ENCODE results near the gene GULP1.

GULP1 gene

DNA sequence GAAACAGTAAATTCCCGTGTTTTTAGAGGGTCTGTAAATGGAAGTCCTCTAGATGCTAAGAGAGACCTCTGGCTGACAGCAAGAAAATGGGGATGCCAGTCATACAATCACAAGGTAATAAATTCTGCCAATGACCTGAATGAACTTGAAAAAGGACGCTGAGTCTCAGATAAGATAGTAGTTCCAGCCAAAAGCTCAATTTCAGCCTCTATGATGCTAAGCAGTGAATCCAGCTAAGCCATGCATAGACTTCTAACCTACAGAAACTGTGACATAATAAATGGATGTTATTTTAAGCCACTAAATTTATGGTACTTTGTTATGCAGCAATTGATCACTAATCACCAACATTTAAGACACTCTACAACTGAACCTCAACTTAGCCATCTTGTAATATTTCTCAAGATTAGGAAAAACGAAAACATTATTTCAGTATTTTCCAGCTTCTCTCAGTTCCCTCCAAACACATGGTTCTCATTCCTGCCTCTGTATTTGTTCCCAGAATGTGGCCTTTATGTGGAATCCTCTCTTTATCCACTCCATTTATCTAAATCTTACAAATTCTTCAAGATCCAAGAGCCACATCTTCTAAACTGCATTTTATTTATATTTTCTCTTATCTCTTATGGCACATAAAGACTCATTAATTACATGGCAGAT is 331.1 kb downstream of the GULP1 start:
- intact Hi-C loops (cut with DNase I; ENCODE audit: low total_unique reads): no loop called here
- TF ChIP-seq, protein P1, sequence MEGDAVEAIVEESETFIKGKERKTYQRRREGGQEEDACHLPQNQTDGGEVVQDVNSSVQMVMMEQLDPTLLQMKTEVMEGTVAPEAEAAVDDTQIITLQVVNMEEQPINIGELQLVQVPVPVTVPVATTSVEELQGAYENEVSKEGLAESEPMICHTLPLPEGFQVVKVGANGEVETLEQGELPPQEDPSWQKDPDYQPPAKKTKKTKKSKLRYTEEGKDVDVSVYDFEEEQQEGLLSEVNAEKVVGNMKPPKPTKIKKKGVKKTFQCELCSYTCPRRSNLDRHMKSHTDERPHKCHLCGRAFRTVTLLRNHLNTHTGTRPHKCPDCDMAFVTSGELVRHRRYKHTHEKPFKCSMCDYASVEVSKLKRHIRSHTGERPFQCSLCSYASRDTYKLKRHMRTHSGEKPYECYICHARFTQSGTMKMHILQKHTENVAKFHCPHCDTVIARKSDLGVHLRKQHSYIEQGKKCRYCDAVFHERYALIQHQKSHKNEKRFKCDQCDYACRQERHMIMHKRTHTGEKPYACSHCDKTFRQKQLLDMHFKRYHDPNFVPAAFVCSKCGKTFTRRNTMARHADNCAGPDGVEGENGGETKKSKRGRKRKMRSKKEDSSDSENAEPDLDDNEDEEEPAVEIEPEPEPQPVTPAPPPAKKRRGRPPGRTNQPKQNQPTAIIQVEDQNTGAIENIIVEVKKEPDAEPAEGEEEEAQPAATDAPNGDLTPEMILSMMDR (IDR thresholded peaks at IDR 0.05): no peak
- H3K9me3 ChIP-seq: no peaks in the 10 kb centered on the region
- no peaks in the 10 kb centered on the region for H3K27me3 ChIP-seq
- H3K36me3 ChIP-seq: no peaks in the 10 kb centered on the region
- H3K4me3 ChIP-seq: no peak overlapping the region
- no peak for DNase-seq
- H3K27ac ChIP-seq: no peak overlapping the region
- no peaks in the 10 kb centered on the region for H3K4me1 ChIP-seq

DNA sequence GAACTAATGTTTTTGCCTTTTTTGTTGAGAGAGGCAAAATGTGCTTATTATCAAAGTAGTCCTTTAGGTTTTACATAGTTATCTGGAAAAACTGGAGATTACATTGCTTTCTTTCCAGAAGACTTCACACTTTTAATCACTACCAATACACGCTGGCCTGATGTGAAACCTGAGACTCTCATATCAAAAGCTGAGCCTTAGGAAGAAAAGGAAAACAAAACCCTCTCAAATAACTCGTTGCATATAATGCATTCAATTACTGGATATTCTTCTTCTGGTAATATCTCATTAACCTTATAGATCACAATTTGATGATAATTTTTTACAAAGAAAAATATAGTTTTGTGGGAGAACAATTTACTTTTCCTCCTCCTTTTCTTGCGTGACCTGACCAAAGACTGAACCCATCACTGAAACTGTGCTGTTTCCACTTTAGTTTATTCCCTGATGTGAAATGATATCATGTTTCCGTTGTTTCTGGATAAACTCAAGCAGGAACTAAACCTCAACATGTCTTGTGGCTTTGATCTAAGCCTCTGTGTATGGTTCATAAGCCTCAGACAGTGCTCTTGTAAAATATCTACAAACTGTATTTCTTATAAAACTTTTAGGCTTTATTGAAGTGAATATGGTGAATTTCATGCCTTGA is 332.4 kb downstream of the GULP1 start:
- DNase-seq: no peak
- TF ChIP-seq, protein P1 (IDR thresholded peaks at IDR 0.05): no peak
- Histone ChIP-seq H3K27ac (no peak overlapping the region), H3K4me1 (peaks cover 0 to 11% (median 2%) of the 10 kb centered on the region in 4 donors), H3K27me3 (no peaks in the 10 kb centered on the region), H3K4me3 (no peak overlapping the region), H3K9me3 (no peaks in the 10 kb centered on the region), H3K36me3 (no peaks in the 10 kb centered on the region)
- intact Hi-C loops (cut with DNase I; ENCODE audit: low total_unique reads): no loop called here

DNA sequence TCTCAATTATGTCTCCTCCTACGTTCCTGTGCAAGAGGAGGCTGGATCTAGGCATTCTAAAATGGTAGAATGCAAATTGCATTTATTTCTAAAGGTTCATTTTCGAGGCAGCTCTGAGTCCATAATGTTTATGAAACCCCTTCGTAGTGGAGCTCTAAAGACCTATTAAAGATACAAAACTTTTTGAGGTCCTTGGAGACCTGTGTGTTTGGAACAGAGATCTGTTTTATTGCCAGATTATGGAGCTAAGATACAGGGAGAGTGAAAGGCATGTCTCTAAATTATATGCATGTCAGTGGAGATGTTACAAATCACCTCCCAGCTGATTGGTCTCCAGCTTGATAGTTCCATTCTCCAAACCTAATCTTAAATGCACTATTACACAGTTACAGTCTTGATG is 335.8 kb downstream of the GULP1 start:
- intact Hi-C loops (cut with DNase I; ENCODE audit: low total_unique reads): no loop called here
- TF ChIP-seq, protein P1 (IDR thresholded peaks at IDR 0.05): no peak

DNA sequence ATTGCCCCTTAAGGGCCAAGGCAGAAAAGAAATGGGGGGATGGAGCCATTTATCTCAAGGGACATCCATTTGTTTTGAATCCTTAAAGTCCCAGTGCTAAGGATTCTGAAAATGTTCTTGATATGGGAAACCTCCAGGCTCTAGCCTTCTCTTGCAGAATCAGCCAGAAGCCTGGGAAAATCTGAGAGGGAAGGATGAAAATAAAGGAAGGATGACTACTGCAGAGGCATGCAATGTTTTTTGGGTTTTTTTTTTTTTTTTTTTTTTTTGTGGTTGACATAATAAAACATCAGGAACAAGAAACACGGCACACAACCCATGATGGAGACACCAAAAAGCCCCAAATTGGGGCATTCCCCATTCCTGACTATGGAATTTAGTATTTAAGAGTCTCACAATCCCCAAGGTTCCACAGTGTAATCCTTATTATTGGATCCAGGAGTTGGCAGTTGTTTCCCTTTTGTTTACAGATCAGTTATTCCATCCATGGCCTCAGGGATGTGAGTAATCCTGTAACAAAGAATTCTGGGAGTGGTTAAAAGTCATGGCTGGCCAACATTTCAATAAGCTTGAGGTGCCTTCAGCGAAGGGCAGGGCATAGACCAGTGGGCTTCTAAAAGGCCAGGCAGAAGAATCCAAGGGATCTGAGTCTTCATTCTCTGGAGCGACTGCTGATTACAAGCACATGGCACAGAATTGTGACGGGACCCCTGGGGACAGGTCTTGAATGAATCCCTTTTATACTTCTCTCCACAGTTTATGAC is 337.5 kb downstream of the GULP1 start:
- peak overlapping the region; percentile 34 to 73 for H3K27ac ChIP-seq
- H3K4me1 ChIP-seq: peaks cover 0 to 28% (median 18%) of the 10 kb centered on the region in 4 donors
- TF ChIP-seq, protein P1 (IDR thresholded peaks at IDR 0.05): no peak
- no peaks in the 10 kb centered on the region for H3K36me3 ChIP-seq
- DNase-seq: no peak
- intact Hi-C loops (cut with DNase I; ENCODE audit: low total_unique reads): no loop called here
- H3K27me3 ChIP-seq: no peaks in the 10 kb centered on the region
- H3K4me3 ChIP-seq: no peak overlapping the region
- no peaks in the 10 kb centered on the region for H3K9me3 ChIP-seq

More for the DNA sequence above, 335.8 kb downstream of the GULP1 start:
- H3K4me1 ChIP-seq: peaks cover 0 to 28% (median 18%) of the 10 kb centered on the region in 4 donors
- no peak for DNase-seq
- no peak overlapping the region for H3K4me3 ChIP-seq
- no peaks in the 10 kb centered on the region for H3K9me3 ChIP-seq
- H3K36me3 ChIP-seq: no peaks in the 10 kb centered on the region
- H3K27ac ChIP-seq: no peak overlapping the region
- H3K27me3 ChIP-seq: no peaks in the 10 kb centered on the region

DNA sequence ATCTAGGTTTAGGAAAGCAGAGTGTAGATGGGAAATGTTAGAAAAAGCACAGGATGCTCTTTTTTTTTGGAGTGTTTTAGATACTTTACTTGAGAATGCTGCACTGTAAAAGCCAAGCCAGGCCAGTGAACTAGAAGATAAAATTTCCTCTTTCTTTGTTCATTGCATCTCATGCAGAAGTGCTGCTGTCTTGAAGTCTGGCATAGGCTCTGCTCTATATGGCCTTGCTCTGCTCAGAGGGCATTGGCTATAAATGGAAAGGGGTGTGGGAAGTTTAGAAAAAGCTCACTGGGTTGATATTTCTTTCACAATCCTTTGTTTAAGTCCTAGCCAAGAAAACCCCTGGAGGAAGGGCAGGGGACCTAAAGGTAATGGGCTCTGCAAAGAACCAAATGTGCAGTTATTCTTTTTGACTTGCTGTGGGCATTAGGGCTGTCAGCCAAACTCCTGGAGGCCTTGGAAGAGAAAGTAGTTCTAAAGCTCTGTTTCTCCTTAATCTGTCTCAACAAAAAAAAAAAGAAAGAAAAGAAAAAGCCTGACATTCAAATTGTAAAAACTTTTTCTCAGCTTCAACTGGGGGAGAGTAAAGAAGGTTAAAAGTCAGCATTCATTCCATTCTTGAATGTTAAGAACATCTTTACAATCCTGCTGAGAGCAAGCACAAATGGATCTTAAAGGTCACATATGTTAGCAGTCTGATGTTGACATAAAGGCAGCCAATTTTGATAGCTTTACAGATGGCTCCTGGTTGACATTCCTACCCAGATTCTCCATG is 338.3 kb downstream of the GULP1 start:
- Histone ChIP-seq H3K27ac (peak overlapping the region; percentile 34 to 73), H3K4me1 (peaks cover 0 to 36% (median 18%) of the 10 kb centered on the region in 4 donors), H3K27me3 (no peaks in the 10 kb centered on the region), H3K4me3 (no peak overlapping the region), H3K36me3 (no peaks in the 10 kb centered on the region), H3K9me3 (no peaks in the 10 kb centered on the region)
- no peak for DNase-seq
- intact Hi-C loops (cut with DNase I; ENCODE audit: low total_unique reads): no loop called here
- TF ChIP-seq, protein P1 (IDR thresholded peaks at IDR 0.05): no peak

All from tibial artery (tissue), 4 donors.